GM12878 (cell line): ENCODE data around the gene BRI3BP. TPM values are rescaled to one million over a fixed set of nuclear protein-coding genes. Genes with fewer than 3 reads are reported as not detected.

Experiments
- ELK1 ChIP-seq: IDR thresholded peaks from 2 replicates; pipeline ENCODE4 v1.6.1; 2012; ENCODE audit warnings: low read depth, low read length, improper control_type of control experiment
- MTA2 ChIP-seq: fragments of 450-650 bp; IDR thresholded peaks from 2 replicates; pipeline ENCODE4 v1.6.1; 2016; ENCODE audit warnings: low read depth, mild to moderate bottlenecking, moderate library complexity
- NFYA ChIP-seq: IDR thresholded peaks from 2 replicates; pipeline ENCODE4 v1.6.1; 2011; ENCODE audit warnings: low read depth, mild to moderate bottlenecking, low read length, improper control_type of control experiment, borderline replicate concordance
- RAD51 ChIP-seq: fragments of 450-650 bp; IDR thresholded peaks from 2 replicates; pipeline ENCODE4 v1.6.1; 2016; ENCODE audit warnings: moderate library complexity, mild to moderate bottlenecking, inconsistent platforms
- WRNIP1 ChIP-seq: IDR thresholded peaks from 2 replicates; pipeline ENCODE4 v1.6.1; 2011; ENCODE audit warnings: low read depth, low read length, improper control_type of control experiment, borderline replicate concordance
- polyA plus RNA-seq, 11 experiments: library from polyadenylated mRNA; depleted of rRNA in 4 of 11; unstranded in 6 of 11; stranded (reverse) in 5 of 11; fragments of >200 nt; fragmentation: Nextera tagmentation in 4 of 11; fragmentation: Illumina TruSeq in 1 of 11; extraction: Ambion mirVana in 4 of 11; extraction: Trizol in 1 of 11; gene quantifications; 1 replicate in 1 of 11; 2 replicates in 10 of 11; pipeline versions ENCODE4 v1.2.1 to v1.2.3, GENCODE V29; 2011 to 2016; ENCODE audit warnings: inconsistent platforms in 2 of 11, missing spikeins in 2 of 11, low read depth in 1 of 11
- total RNA-seq, 4 experiments: library from RNA; depleted of rRNA in 3 of 4; stranded (reverse); fragments of >200 nt in 3 of 4; fragmentation: Illumina TruSeq in 1 of 4; extraction: Trizol in 1 of 4; gene quantifications; 2 replicates each; pipeline versions ENCODE4 v1.2.1 to v1.2.3, GENCODE V29; 2013 to 2021
- TF ChIP-seq, protein P1 (sequence below): fragments of 450-650 bp; IDR thresholded peaks from 2 replicates; pipeline ENCODE4 v1.6.1; 2018; ENCODE audit warnings: mild to moderate bottlenecking, low read depth, moderate library complexity; ENCODE audit not compliant: partially characterized antibody
- TF ChIP-seq, protein P2 (sequence below): fragments of 450-650 bp; IDR thresholded peaks from 2 replicates; pipeline ENCODE4 v1.6.1; 2014; ENCODE audit warnings: mild to moderate bottlenecking

The BRI3BP gene
- total and polyA plus RNA-seq, 10 of the 15 experiments (the other 5 are each of a cell fraction or from before 2014, with no cell fraction given): 11.5 to 37.0 (median 28.5) TPM

DNA sequence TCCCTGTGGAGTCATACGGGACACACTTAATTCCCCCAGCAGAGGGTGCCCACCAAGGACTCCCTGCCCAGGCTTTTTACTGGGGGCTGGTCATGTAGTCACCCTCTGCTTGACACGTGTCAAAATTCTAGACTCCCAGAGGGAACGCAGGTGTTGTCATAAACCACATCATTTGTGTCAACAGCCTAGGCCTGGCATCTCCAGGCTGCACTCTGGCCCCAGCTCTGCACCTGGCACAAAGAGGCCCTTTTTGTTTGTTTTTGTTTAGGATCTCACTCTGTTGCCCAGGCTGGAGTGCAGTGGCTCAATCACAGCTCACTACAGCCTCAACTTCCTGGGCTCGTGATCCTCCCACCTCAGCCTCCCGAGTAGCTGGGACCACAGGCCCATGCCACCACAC is 21.1 kb downstream of the BRI3BP start (continued):
- TF ChIP-seq, protein P1, sequence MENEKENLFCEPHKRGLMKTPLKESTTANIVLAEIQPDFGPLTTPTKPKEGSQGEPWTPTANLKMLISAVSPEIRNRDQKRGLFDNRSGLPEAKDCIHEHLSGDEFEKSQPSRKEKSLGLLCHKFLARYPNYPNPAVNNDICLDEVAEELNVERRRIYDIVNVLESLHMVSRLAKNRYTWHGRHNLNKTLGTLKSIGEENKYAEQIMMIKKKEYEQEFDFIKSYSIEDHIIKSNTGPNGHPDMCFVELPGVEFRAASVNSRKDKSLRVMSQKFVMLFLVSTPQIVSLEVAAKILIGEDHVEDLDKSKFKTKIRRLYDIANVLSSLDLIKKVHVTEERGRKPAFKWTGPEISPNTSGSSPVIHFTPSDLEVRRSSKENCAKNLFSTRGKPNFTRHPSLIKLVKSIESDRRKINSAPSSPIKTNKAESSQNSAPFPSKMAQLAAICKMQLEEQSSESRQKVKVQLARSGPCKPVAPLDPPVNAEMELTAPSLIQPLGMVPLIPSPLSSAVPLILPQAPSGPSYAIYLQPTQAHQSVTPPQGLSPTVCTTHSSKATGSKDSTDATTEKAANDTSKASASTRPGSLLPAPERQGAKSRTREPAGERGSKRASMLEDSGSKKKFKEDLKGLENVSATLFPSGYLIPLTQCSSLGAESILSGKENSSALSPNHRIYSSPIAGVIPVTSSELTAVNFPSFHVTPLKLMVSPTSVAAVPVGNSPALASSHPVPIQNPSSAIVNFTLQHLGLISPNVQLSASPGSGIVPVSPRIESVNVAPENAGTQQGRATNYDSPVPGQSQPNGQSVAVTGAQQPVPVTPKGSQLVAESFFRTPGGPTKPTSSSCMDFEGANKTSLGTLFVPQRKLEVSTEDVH: no peak
- TF ChIP-seq NFYA (no peak), ELK1 (no peak), RAD51 (no peak), WRNIP1 (no peak), MTA2 (no peak)
- TF ChIP-seq, protein P2, sequence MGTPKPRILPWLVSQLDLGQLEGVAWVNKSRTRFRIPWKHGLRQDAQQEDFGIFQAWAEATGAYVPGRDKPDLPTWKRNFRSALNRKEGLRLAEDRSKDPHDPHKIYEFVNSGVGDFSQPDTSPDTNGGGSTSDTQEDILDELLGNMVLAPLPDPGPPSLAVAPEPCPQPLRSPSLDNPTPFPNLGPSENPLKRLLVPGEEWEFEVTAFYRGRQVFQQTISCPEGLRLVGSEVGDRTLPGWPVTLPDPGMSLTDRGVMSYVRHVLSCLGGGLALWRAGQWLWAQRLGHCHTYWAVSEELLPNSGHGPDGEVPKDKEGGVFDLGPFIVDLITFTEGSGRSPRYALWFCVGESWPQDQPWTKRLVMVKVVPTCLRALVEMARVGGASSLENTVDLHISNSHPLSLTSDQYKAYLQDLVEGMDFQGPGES: no peak
